Endothelial cell of umbilical vein (primary cell): ENCODE results near the gene EHBP1L1. TPM values are rescaled to one million over a fixed set of nuclear protein-coding genes. Genes with fewer than 3 reads are reported as not detected.

Source experiments
- BruUV-seq: library from RNA; stranded (reverse); fragments of 400-500 nt; replicated peaks from 2 replicates; lab custom pipeline; 2021; lab: Mats Ljungman, UMichigan
- CTCF ChIA-PET: fragments of 300-600, 350-600 bp; sonication (Branson Sonifier 250); formaldehyde crosslinking; loops from one replicate; lab custom pipeline; 2021; ENCODE audit warnings: antibody characterized with exemption, inconsistent platforms; lab: Charles Lee
- POLR2A ChIA-PET: fragments of 300-600, 350-600 bp; sonication (Branson Sonifier 250); formaldehyde crosslinking; loops from one replicate; lab custom pipeline; 2021; ENCODE audit warnings: antibody characterized with exemption, inconsistent platforms; lab: Charles Lee
- DNase-seq: peaks from one replicate; pipeline ENCODE4 v3.0.0-alpha.2; 2011; ENCODE audit warnings: low read depth, low spot score
- FAIRE-seq: peaks from 2 replicates; lab custom pipeline; 2011; peaks lifted over from hg19 to GRCh38; lab: Jason Lieb, UNC
- H2AFZ ChIP-seq: 2 replicates; pipeline ENCODE4 v1.6.0; 2012; ENCODE audit warnings: low read depth, low read length, control low read depth, inconsistent platforms
- H3K27ac ChIP-seq: 2 replicates; pipeline ENCODE4 v1.5.1; 2011; ENCODE audit warnings: low read depth, mild to moderate bottlenecking, control low read depth, low read length, moderate library complexity; ENCODE audit not compliant: insufficient read depth
- H3K27me3 ChIP-seq, 2 experiments: 2 replicates each; pipeline versions ENCODE4 v1.6.0 to v1.6.1; 2011; ENCODE audit warnings: low read length in 2 of 2, mixed read lengths in 1 of 2; ENCODE audit not compliant: control insufficient read depth in 2 of 2, insufficient read depth in 2 of 2
- H3K36me3 ChIP-seq, 2 experiments: 2 replicates in 1 of 2; 3 replicates in 1 of 2; pipeline ENCODE4 v1.5.1; 2011; ENCODE audit warnings: low read length in 2 of 2, mild to moderate bottlenecking in 1 of 2, moderate library complexity in 1 of 2; ENCODE audit not compliant: control insufficient read depth in 2 of 2, insufficient read depth in 2 of 2; ENCODE audit errors: extremely low read depth in 1 of 2
- H3K4me1 ChIP-seq: 3 replicates; pipeline ENCODE4 v1.5.1; 2011; ENCODE audit warnings: mild to moderate bottlenecking, low read length; ENCODE audit not compliant: control insufficient read depth, insufficient read depth; ENCODE audit errors: extremely low read depth
- H3K4me2 ChIP-seq: 2 replicates; pipeline ENCODE4 v1.6.1; 2011; ENCODE audit warnings: low read length, control low read depth, mixed read lengths; ENCODE audit not compliant: insufficient read depth
- H3K4me3 ChIP-seq, 3 experiments: fragments of 200-600 bp in 1 of 3; sonication (generic), shearing (Covaris generic) in 1 of 3; replicated peaks in 1 of 3; 2 replicates each; pipeline ENCODE4 v1.5.1; 2011 to 2016; ENCODE audit warnings: control low read depth in 3 of 3, low read length in 3 of 3, mild to moderate bottlenecking in 2 of 3, inconsistent platforms in 1 of 3, low read depth in 1 of 3, moderate library complexity in 1 of 3; ENCODE audit not compliant: insufficient read depth in 1 of 3
- H3K79me2 ChIP-seq: 2 replicates; pipeline ENCODE4 v1.6.0; 2012; ENCODE audit warnings: low read length, inconsistent platforms; ENCODE audit not compliant: control insufficient read depth, insufficient read depth
- H3K9ac ChIP-seq: replicated peaks from 2 replicates; pipeline ENCODE3; 2011; ENCODE audit warnings: low read length, control low read depth; ENCODE audit not compliant: insufficient read depth; ENCODE audit errors: extremely low read depth
- H3K9me1 ChIP-seq: replicated peaks from 3 replicates; pipeline ENCODE4 v1.6.0; 2011; ENCODE audit warnings: mild to moderate bottlenecking, low read length; ENCODE audit not compliant: control insufficient read depth, insufficient read depth; ENCODE audit errors: extremely low read depth
- H3K9me3 ChIP-seq: replicated peaks from 2 replicates; pipeline ENCODE4 v1.5.1; 2012; ENCODE audit warnings: low read length, inconsistent platforms; ENCODE audit not compliant: control insufficient read depth, insufficient read depth
- H4K20me1 ChIP-seq: replicated peaks from 2 replicates; pipeline ENCODE3; 2011; ENCODE audit warnings: mild to moderate bottlenecking, low read length; ENCODE audit not compliant: control insufficient read depth, insufficient read depth; ENCODE audit errors: extremely low read depth
- EZH2 ChIP-seq: IDR thresholded peaks from 2 replicates; pipeline ENCODE4 v1.6.1; 2012; ENCODE audit warnings: borderline replicate concordance, low read depth, mild to moderate bottlenecking, moderate library complexity, low read length, inconsistent platforms; ENCODE audit not compliant: severe bottlenecking
- FOS ChIP-seq: IDR thresholded peaks from 2 replicates; pipeline ENCODE4 v1.6.1; 2011; ENCODE audit warnings: mild to moderate bottlenecking, low read length, moderate library complexity, borderline replicate concordance; ENCODE audit not compliant: insufficient read depth
- GATA2 ChIP-seq: IDR thresholded peaks from 2 replicates; pipeline ENCODE4 v1.7.0; 2011; ENCODE audit warnings: low read depth, mild to moderate bottlenecking, moderate library complexity, mixed read lengths, low read length; ENCODE audit not compliant: insufficient read length, insufficient read depth
- JUN ChIP-seq: IDR thresholded peaks from 2 replicates; pipeline ENCODE4 v1.6.1; 2011; ENCODE audit warnings: borderline replicate concordance, low read depth; ENCODE audit not compliant: insufficient read length, insufficient read depth
- MYC ChIP-seq: IDR thresholded peaks from one replicate; pipeline ENCODE4 v1.6.1; 2011; ENCODE audit warnings: mild to moderate bottlenecking, low read depth, low read length
- POLR2A ChIP-seq: IDR thresholded peaks from 2 replicates; pipeline ENCODE4 v1.6.1; 2012; ENCODE audit warnings: low read depth, mild to moderate bottlenecking, control low read depth, low read length
- POLR2AphosphoS5 ChIP-seq: IDR thresholded peaks from 2 replicates; pipeline ENCODE4 v1.6.1; 2012; ENCODE audit warnings: low read depth, mild to moderate bottlenecking, control low read depth, low read length, moderate library complexity; ENCODE audit not compliant: insufficient read depth
- dilution Hi-C: fragments of 300-500 bp; cut with MboI; formaldehyde crosslinking; loops from one replicate; pipeline ENCODE4 v1.15.0; 2019; ENCODE audit warnings: low sequenced_read_pairs; ENCODE audit not compliant: extremely low pct_ligation_motif_present
- intact Hi-C: fragments of 100-400 bp; cut with micrococcal nuclease; formaldehyde crosslinking; loops from one replicate; pipeline ENCODE4 v1.10.0; 2022
- polyA plus RNA-seq, 4 experiments: library from polyadenylated mRNA; depleted of rRNA in 3 of 4; stranded (reverse) in 3 of 4; unstranded in 1 of 4; fragments of >200 nt; gene quantifications; 2 replicates each; pipeline versions ENCODE4 v1.2.1 to v1.2.3, GENCODE V29; 2011 to 2012; ENCODE audit warnings: missing spikeins in 1 of 4
- total RNA-seq: library from RNA; stranded (reverse); gene quantifications from 2 replicates; pipeline ENCODE4 v1.2.3, GENCODE V29; 2021
- TF ChIP-seq, protein P1 (sequence below), 2 donors: IDR thresholded peaks; 1 replicate in 1 of 2; 2 replicates in 1 of 2; pipeline ENCODE4 v1.5.1; 2011; ENCODE audit warnings: low read length in 2 of 2, mild to moderate bottlenecking in 2 of 2, moderate library complexity in 2 of 2, control low read depth in 1 of 2, inconsistent platforms in 1 of 2, low read depth in 1 of 2; ENCODE audit not compliant: insufficient read depth in 1 of 2; ENCODE audit errors: extremely low read depth in 1 of 2
- TF ChIP-seq, protein P2 (sequence below): IDR thresholded peaks from 2 replicates; pipeline ENCODE4 v1.6.1; 2011; ENCODE audit not compliant: insufficient read depth, insufficient read length

The EHBP1L1 gene
- total and polyA plus RNA-seq, 2 donors (not counting 3 experiments of a cell fraction or from before 2014, with no cell fraction given), result 12.7 to 19.7 TPM

DNA sequence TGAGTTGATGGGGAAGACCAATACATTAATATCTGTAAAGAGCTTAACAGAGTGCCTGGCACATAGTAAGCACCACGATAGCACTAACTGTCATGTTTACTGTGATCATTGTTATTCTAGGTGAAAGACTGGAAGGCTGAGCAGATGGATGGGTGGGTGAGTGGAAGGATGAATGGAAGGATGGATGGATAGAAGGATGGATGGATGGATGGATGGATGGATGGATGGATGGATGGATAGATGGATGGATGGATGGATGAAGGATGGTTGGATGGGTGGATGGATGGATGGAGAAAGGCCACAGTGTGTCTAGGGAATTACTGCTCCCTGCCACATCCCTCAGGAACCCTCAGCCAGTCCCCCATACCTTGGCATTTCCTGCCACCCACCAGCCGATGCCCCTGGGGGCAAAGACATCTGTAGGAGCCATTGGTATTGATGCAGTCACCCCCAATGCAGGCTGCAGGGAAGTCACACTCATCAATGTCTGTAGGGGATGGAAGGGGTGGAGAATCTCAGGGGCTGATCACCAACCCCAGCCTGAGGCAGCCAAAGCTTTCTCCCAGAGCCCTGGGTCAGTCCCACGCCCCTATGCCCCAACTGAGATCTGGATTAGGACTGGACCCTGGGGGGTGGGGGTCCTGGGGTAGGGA, 33.0 kb upstream of the EHBP1L1 start:
- H3K27ac ChIP-seq, result no peak overlapping the region
- peaks cover 0 to 24% of the 10 kb centered on the region in 2 experiments for H3K36me3 ChIP-seq
- BruUV-seq, result no TSS peak
- DNase-seq (no peak), FAIRE-seq (no peak)
- POLR2A ChIA-PET, result no interaction called here
- no peak overlapping the region for H3K4me3 ChIP-seq
- no peak overlapping the region for H3K9ac ChIP-seq
- no peaks in the 10 kb centered on the region for H3K9me1 ChIP-seq
- TF ChIP-seq GATA2, result no peak
- TF ChIP-seq MYC, result no peak
- TF ChIP-seq FOS, result no peak
- TF ChIP-seq JUN, result no peak
- no peak for TF ChIP-seq POLR2A
- no peak for TF ChIP-seq EZH2
- TF ChIP-seq, protein P1, sequence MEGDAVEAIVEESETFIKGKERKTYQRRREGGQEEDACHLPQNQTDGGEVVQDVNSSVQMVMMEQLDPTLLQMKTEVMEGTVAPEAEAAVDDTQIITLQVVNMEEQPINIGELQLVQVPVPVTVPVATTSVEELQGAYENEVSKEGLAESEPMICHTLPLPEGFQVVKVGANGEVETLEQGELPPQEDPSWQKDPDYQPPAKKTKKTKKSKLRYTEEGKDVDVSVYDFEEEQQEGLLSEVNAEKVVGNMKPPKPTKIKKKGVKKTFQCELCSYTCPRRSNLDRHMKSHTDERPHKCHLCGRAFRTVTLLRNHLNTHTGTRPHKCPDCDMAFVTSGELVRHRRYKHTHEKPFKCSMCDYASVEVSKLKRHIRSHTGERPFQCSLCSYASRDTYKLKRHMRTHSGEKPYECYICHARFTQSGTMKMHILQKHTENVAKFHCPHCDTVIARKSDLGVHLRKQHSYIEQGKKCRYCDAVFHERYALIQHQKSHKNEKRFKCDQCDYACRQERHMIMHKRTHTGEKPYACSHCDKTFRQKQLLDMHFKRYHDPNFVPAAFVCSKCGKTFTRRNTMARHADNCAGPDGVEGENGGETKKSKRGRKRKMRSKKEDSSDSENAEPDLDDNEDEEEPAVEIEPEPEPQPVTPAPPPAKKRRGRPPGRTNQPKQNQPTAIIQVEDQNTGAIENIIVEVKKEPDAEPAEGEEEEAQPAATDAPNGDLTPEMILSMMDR (IDR thresholded peaks at IDR 0.05; ENCODE audit: extremely low read depth in 1 of 2, insufficient read depth in 1 of 2, low read depth in 1 of 2, low read length in 2 of 2), result no peak
- TF ChIP-seq, protein P2, sequence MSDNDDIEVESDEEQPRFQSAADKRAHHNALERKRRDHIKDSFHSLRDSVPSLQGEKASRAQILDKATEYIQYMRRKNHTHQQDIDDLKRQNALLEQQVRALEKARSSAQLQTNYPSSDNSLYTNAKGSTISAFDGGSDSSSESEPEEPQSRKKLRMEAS, result no peak
- TF ChIP-seq POLR2AphosphoS5, result no peak
- no peaks in the 10 kb centered on the region for H3K27me3 ChIP-seq
- dilution Hi-C loops, result no loop called here
- H2AFZ ChIP-seq, result no peak overlapping the region
- peaks cover 6% of the 10 kb centered on the region for H3K4me1 ChIP-seq
- intact Hi-C loops, result no loop called here
- H3K9me3 ChIP-seq, result no peaks in the 10 kb centered on the region
- H3K79me2 ChIP-seq, result no peaks in the 10 kb centered on the region
- CTCF ChIA-PET, result interaction anchor here (1.2 to 6.1 kb wide), 3 partner anchors 14 to 48 kb away, joined by 3 to 206 read pairs (median 146); partner anchors contain the start of genes FAM89B, KCNK7 and ZNRD2
- H4K20me1 ChIP-seq, result no peaks in the 10 kb centered on the region
- no peak overlapping the region for H3K4me2 ChIP-seq
